MG63 (cell line): ENCODE data around the gene SPATA31A6. TPM values are rescaled to one million over a fixed set of nuclear protein-coding genes. Genes with fewer than 3 reads are reported as not detected.
"Not testable (repeated sequence)": the region's sequence is repeated elsewhere in the genome, so short reads cannot be mapped to it uniquely, and the experiment has no call there.

ENCODE experiments used
- DNase-seq: peaks from one replicate; pipeline ENCODE4 v3.0.0-alpha.2; 2020
- H3K27me3 ChIP-seq: fragments of 250-450 bp; sonication (Bioruptor Pico); 2 replicates; pipeline ENCODE4 v1.5.1; 2020; ENCODE audit warnings: mild to moderate bottlenecking, moderate library complexity
- H3K36me3 ChIP-seq: fragments of 250-450 bp; sonication (Bioruptor Pico); 2 replicates; pipeline ENCODE4 v1.5.1; 2020; ENCODE audit warnings: mild to moderate bottlenecking, moderate library complexity
- H3K4me3 ChIP-seq: fragments of 250-450 bp; sonication (Bioruptor Pico); 2 replicates; pipeline ENCODE4 v1.5.1; 2020; ENCODE audit warnings: mild to moderate bottlenecking, moderate library complexity
- H3K9me3 ChIP-seq: fragments of 250-450 bp; sonication (Bioruptor Pico); 2 replicates; pipeline ENCODE4 v1.5.1; 2020; ENCODE audit warnings: mild to moderate bottlenecking, moderate library complexity
- total RNA-seq: library from RNA; depleted of rRNA; stranded (reverse); fragments of >200 nt; shearing (Covaris generic); gene quantifications from 2 replicates; pipeline ENCODE4 v1.2.3, GENCODE V29; 2014; ENCODE audit warnings: low replicate concordance; rRNA removed

The SPATA31A6 gene
- total RNA-seq = not detected in 2 replicates

DNA sequence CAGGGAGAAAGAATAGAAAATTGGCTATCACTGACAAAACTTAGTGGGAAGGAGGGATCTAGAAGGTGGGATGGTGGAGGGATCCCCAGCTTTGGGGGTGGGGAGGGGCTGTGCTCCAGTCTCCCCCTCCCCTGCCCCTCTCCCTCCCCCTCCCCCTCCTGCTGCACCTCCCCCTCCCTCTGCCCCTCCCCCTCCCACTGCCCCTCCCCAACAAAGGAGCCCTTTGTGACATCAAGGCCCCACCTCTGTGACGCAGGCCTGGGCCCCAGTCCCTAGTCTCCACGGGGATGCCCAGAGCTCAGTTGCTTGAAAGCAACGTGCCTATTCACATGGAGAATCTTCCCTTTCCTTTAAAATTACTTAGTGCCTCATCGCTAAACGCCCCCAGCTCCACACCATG lies at the start of gene SPATA31A6:
SPATA31A6 (plus strand) TSS at position 301 of the 400 bp plus-strand sequence; CDS start at position 330, 29 bp downstream.
- H3K36me3 ChIP-seq, DNase-seq, H3K27me3 ChIP-seq, H3K4me3 ChIP-seq, H3K9me3 ChIP-seq: not testable (repeated sequence)

DNA sequence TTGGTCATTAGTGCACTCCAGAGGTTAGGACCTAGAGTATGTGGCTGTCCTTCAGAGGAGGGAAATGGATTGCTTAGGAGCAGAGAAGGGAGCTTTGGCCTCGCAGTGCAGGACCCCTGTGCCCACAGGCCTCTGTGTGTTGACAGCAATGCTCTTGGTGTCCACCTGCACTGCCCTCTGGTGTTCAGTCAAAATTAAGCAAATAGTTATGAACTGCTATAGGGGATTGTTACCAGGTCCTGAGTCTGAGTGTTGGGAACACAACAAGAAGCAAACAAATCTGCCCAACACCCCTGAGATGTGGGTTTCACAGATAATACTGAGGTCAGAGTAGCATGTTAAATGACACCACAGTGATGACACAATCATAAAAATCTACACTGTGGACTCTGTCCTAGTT lies 23.2 kb upstream of the SPATA31A6 start:
- not testable (repeated sequence) for H3K27me3 ChIP-seq, H3K36me3 ChIP-seq, H3K4me3 ChIP-seq, H3K9me3 ChIP-seq
- peak; percentile 2 for DNase-seq

DNA sequence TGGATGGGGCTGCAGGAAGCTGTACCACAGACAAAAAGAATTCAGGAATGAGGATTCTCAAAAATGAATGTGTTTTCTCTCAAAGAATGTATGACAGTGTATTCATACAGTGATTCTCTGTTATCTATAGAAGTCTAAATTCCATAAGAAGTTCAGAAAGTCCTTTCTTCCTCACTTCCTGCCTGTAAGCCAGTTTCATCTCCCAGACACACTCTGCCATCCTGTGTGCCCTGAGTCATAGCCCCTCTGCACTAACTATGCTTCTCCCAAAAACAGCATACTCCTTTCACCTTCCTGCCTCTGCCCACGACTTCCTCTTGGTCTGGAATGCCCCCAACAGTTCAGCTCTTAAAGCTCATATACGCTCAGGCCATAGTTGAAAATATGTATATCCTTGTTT lies 36.4 kb downstream of the SPATA31A6 start:
- not testable (repeated sequence) for H3K9me3 ChIP-seq, H3K36me3 ChIP-seq, H3K4me3 ChIP-seq, H3K27me3 ChIP-seq
- peak; percentile 74 for DNase-seq

DNA sequence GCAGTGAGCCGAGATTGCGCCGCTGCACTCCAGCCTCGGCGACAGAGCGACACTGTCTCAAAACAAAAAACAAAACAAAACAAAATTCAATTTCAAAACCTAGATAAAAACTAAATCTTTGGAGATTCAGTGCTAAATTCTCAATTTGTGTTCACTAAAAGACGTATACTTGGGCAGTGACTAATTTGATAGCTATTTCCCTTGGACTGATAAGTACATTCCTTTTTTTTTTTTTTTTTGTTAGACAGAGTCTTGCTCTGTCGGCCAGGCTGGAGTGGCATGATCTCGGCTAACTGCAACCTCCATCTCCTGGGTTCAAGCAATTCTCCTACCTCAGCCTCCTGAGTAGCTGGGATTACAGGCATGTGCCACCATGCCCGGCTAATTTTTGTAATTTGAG lies 39.8 kb downstream of the SPATA31A6 start:
- not testable (repeated sequence) for H3K9me3 ChIP-seq, H3K4me3 ChIP-seq, DNase-seq, H3K27me3 ChIP-seq, H3K36me3 ChIP-seq

DNA sequence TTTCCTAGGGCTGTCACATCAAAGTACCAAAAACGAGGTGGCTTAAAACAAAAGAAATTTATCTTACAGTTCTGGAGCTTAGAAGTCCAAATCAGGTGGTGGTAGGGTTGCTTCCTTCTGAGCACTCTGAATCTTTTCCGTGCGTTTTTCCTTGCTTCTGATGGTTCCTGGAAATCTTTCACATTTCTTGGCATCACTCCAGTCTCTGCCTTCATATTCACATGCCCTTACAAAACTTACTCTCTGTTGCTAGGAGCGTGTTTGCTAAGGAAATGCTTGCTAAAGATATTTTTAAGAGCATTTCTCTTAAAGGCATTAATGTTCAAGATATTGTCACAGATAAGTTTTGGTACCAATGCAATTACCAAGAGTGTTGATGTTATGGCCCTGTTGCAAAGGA lies 49.6 kb downstream of the SPATA31A6 start:
- DNase-seq, H3K9me3 ChIP-seq, H3K27me3 ChIP-seq, H3K4me3 ChIP-seq, H3K36me3 ChIP-seq: not testable (repeated sequence)

DNA sequence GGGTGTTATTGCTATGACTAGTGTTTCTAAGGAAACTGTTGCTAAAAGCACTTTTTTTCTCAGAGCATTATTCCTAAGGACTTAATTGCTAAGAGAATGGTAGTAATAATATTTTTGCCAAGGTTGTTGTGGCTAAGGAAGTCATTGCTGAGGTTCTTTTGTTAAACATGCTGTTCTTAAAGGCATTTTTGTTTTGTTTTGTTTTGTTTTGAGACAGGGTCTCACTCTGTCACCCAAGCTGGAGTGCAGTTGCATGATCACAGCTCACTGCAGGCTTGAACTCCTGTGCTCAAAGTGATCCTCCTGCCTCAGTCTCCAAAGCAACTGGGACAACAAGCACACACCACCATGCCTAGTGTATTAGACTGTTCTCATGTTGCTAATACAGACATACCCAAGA lies 51.2 kb downstream of the SPATA31A6 start:
- H3K4me3 ChIP-seq, H3K27me3 ChIP-seq, H3K36me3 ChIP-seq, H3K9me3 ChIP-seq, DNase-seq: not testable (repeated sequence)

DNA sequence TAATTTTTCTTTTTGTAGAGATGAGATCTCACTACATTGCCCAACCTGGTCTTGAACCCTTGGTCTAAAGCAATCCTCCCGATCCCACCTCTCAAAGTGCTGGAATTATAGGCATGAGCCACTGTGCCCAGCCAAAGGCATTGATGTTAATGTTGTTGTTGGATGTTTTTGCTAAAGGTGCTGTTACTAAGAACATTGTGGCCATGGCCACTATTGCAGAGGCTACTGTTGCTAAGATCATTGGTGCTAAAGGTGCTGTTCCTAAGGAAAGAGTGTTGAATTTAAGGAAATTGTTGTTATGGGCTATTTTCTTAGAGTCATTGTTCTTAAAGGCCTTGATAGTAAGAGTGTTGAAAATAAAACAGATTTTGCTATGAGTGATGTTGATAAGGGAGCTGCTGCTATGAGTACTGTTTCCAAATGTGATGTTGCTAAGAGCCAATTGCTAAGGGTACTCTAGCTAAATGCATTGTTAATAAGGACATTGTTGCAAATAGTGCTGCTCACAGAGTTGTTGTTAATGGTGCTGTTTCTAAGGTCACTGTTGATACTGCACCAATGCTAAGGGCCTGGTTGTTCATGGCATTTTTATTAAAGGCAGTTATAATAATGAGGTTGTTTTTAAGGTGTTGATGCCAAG lies 52.0 kb downstream of the SPATA31A6 start:
- H3K9me3 ChIP-seq, DNase-seq, H3K4me3 ChIP-seq, H3K27me3 ChIP-seq, H3K36me3 ChIP-seq: not testable (repeated sequence)

DNA sequence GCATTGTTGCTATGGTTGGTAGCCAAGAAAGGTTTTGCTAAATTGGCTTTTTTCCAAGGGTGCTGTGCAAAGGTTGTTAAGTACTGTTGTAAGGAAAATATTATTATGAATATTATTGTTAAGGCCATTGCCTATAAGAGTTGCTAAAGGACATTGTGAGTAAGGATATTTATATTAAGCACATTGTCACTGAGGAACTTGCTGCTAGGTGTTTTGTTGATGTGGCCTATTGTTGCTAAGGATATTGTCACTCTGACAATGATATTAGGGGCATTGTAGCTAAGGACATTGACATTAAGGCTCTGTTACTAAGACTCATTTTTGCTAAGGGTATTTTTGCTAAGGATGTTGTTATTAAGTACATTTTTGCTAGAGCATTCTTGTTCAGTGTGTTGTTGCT lies 52.6 kb downstream of the SPATA31A6 start:
- DNase-seq, H3K9me3 ChIP-seq, H3K27me3 ChIP-seq, H3K36me3 ChIP-seq, H3K4me3 ChIP-seq: not testable (repeated sequence)

DNA sequence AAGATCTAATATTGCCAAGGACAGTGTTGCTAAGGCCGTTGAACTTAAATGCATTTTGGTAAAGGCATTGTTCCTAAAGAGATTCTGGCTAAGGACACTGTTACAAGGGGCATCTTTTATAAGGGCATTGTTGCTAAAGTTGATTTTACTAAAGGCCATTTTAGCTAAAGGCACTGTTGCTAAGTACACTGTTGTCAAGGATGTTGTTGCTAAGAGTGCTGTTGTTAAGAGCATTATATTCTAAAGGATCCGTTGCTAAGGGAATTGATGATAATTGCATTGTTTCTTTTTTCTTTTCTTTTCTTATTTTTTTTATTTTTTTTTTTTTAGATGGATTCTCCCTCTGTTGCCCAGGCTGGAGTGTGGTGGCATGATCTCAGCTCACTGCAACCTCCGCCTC lies 53.9 kb downstream of the SPATA31A6 start:
- H3K9me3 ChIP-seq, DNase-seq, H3K36me3 ChIP-seq: not testable (repeated sequence)

DNA sequence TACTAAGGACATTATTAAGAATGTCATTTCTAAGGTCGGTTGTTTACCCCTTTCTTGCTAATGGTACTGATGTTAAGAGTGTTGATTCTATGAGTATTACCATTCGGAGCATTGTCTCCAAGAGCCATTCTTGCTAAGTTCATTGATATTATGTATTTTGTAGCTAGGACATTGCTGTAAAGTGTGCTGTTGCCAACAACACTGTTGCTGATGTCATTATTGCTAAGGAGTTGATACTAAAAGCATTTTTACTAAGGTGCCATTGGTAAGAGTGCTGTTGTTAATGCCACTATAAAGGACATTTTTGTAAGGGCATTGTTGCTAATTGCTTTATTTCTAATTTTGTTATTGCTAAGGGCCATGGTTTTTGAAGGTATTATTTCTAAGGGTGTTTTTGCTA lies 55.4 kb downstream of the SPATA31A6 start:
- DNase-seq, H3K9me3 ChIP-seq, H3K36me3 ChIP-seq: not testable (repeated sequence)

More for the DNA sequence above, 53.9 kb downstream of the SPATA31A6 start:
- not testable (repeated sequence) for H3K27me3 ChIP-seq, H3K4me3 ChIP-seq

More for the DNA sequence above, 55.4 kb downstream of the SPATA31A6 start:
- H3K4me3 ChIP-seq, H3K27me3 ChIP-seq: not testable (repeated sequence)

Other genes starting within 250 kb of the SPATA31A6 start
- gene CNTNAP3B, start 54.2 kb upstream of the SPATA31A6 start, total RNA-seq = 12.2 and 15.7 TPM in 2 replicates